ENCODE measurements around the gene CLBA1. TPM values are rescaled to one million over a fixed set of nuclear protein-coding genes. Genes with fewer than 3 reads are reported as not detected.

The CLBA1 gene
- total RNA-seq, 1 donor from 2014 or later: 10.5 TPM

- peaks cover 17% of the 10 kb centered on the region for H3K27me3 ChIP-seq (ENCODE audit: low read depth)
- TF ChIP-seq, protein P1, sequence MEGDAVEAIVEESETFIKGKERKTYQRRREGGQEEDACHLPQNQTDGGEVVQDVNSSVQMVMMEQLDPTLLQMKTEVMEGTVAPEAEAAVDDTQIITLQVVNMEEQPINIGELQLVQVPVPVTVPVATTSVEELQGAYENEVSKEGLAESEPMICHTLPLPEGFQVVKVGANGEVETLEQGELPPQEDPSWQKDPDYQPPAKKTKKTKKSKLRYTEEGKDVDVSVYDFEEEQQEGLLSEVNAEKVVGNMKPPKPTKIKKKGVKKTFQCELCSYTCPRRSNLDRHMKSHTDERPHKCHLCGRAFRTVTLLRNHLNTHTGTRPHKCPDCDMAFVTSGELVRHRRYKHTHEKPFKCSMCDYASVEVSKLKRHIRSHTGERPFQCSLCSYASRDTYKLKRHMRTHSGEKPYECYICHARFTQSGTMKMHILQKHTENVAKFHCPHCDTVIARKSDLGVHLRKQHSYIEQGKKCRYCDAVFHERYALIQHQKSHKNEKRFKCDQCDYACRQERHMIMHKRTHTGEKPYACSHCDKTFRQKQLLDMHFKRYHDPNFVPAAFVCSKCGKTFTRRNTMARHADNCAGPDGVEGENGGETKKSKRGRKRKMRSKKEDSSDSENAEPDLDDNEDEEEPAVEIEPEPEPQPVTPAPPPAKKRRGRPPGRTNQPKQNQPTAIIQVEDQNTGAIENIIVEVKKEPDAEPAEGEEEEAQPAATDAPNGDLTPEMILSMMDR (IDR thresholded peaks at IDR 0.05): no peak
- ATAC-seq (no peak), DNase-seq (peak; percentile 49)
- no peaks in the 10 kb centered on the region for H3K9me3 ChIP-seq
- H3K27ac ChIP-seq: no peak overlapping the region
- no peak overlapping the region for H3K4me3 ChIP-seq
- no peaks in the 10 kb centered on the region for H3K36me3 ChIP-seq
- intact Hi-C loops (cut with DNase I): loop anchor here (10.0 kb wide), 1 partner anchor 69 kb away; no protein-coding TSS in a partner anchor
- H3K4me1 ChIP-seq: peaks cover 85% of the 10 kb centered on the region
Measured at GRCh38 chr14:104975481-104976197, 9.9 kb upstream of the CLBA1 start.

DNA sequence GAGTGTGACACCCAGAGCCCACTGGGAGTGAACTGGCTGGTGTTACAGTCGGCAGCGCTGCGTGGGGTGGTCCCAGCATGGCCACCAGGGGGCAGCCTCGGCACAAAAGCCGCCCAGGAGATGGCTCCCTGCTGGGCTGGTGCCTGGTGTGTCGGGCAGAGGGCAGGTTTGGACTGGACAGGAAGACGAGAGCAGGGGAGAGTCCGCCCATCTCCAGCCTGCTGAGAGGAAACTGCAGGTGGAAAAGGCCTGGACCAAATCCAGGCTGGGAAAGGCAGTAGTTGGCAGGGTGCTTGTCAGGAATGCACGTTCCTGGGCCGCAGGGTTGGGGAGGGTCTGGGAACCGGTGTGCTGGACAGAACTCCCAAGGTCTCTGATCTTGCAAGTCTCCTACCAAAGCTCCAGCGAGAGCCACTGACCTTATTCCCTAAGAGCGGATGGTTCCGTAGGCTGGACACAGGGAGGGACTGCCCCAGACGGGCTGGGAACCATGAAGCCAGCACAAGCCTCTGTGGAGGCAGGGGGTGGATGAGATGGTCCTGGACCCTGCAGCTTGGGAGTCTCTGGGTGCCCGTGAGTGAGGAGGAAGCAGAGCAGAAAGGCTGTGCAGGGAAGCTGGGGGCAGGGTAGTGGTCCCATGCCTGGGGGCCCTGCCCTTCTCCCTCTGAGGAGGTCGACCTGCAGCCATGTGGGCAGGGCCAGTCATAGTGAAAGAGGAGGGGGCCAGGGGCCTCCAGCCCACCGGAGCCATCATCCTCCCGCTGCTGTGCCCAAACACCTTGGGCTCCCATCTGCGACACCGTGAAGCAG is 9.2 kb upstream of the CLBA1 start:
- intact Hi-C loops (cut with DNase I): loop anchor here (10.0 kb wide), 1 partner anchor 68 kb away; no protein-coding TSS in a partner anchor
- Histone ChIP-seq H3K36me3 (no peaks in the 10 kb centered on the region), H3K27me3 (ENCODE audit: low read depth) (peaks cover 17% of the 10 kb centered on the region), H3K27ac (no peak overlapping the region), H3K4me3 (no peak overlapping the region), H3K9me3 (no peaks in the 10 kb centered on the region), H3K4me1 (peaks cover 77% of the 10 kb centered on the region)
- peak; percentile 91 for DNase-seq
- ATAC-seq: peak; percentile 62 to 67
- TF ChIP-seq, protein P1 (IDR thresholded peaks at IDR 0.05): peak; percentile 97

GRCh38 chr14:104977008-104977680 is 8.4 kb upstream of the CLBA1 start:
- DNase-seq (peak; percentile 47), ATAC-seq (no peak)
- H3K36me3 ChIP-seq: no peaks in the 10 kb centered on the region
- H3K27me3 ChIP-seq (ENCODE audit: low read depth): peaks cover 17% of the 10 kb centered on the region
- no peak overlapping the region for H3K27ac ChIP-seq
- TF ChIP-seq, protein P1 (IDR thresholded peaks at IDR 0.05): no peak
- peak overlapping the region; percentile 55 for H3K4me3 ChIP-seq
- intact Hi-C loops (cut with DNase I): loop anchor here (10.0 kb wide), 1 partner anchor 68 kb away; no protein-coding TSS in a partner anchor
- peaks cover 70% of the 10 kb centered on the region for H3K4me1 ChIP-seq
- no peaks in the 10 kb centered on the region for H3K9me3 ChIP-seq

- DNase-seq (peak; percentile 85), ATAC-seq (peak; percentile 76 to 79)
- H3K4me3 ChIP-seq: peak within 1 kb of the TSS; percentile 55
- TF ChIP-seq, protein P1 (IDR thresholded peaks at IDR 0.05): no peak
- H3K27me3 ChIP-seq (ENCODE audit: low read depth): peaks cover 17% of the 10 kb centered on the region
- no peaks in the 10 kb centered on the region for H3K36me3 ChIP-seq
- H3K9me3 ChIP-seq: no peaks in the 10 kb centered on the region
- intact Hi-C loops (cut with DNase I): loop anchor here (10.0 kb wide), 1 partner anchor 67 kb away; no protein-coding TSS in a partner anchor
- no peak within 1 kb of the TSS for H3K27ac ChIP-seq
- H3K4me1 ChIP-seq: peaks cover 62% of the 10 kb centered on the region
Measured at GRCh38 chr14:104977681-104978653, 7.6 kb upstream of the CLBA1 start, which contains the start of gene AHNAK2. Gene AHNAK2 (minus strand): TSS chr14:104978374. CDS start chr14:104978237, 137 bp downstream.
